HEK293T (cell line): ENCODE results near the gene CFAP157.

Experiments
- FOXA1 ChIP-seq: fragments of 450-650 bp; IDR thresholded peaks from 2 replicates; pipeline ENCODE4 v1.6.1; 2016; ENCODE audit warnings: mild to moderate bottlenecking
- HDGF ChIP-seq: fragments of 450-650 bp; IDR thresholded peaks from 2 replicates; pipeline ENCODE4 v1.6.1; 2017; ENCODE audit warnings: antibody characterized with exemption, borderline replicate concordance
- SP1 ChIP-seq: fragments of 450-650 bp; IDR thresholded peaks from 2 replicates; pipeline ENCODE4 v1.6.1; 2017
- SUZ12 ChIP-seq: fragments of 450-650 bp; IDR thresholded peaks from 2 replicates; pipeline ENCODE4 v1.6.1; 2016; ENCODE audit warnings: mild to moderate bottlenecking
- TARDBP ChIP-seq: fragments of 450-650 bp; IDR thresholded peaks from 2 replicates; pipeline ENCODE4 v1.6.1; 2016

GRCh38 chr9:127734747-127735529, 28.1 kb downstream of the CFAP157 start, which contains the start of gene TOR2A:
- TF ChIP-seq TARDBP: no peak
- no peak for TF ChIP-seq SP1
- peak; percentile 93; the same call in 1 of the 2 replicates for TF ChIP-seq HDGF
- no peak for TF ChIP-seq SUZ12
- TF ChIP-seq FOXA1: no peak
